Right lobe of liver (tissue), 6 donors: Measurements from ENCODE around the gene NDUFAB1. TPM values are rescaled to one million over a fixed set of nuclear protein-coding genes. Genes with fewer than 3 reads are reported as not detected.
A peak's percentile ranks its signal among the peaks of the same experiment; 100 is the strongest.

Source experiments
- ATAC-seq, 4 donors: fragments of 200-7000 bp; cut with Tn5 transposase; one replicate each; pipeline ENCODE4 v1.9.1; 2020; ENCODE audit warnings: mild to moderate bottlenecking in 4 of 4, moderate library complexity in 4 of 4
- DNase-seq, 3 donors: peaks; one replicate each; pipeline ENCODE4 v3.0.0-alpha.2; 2020
- H3K27ac ChIP-seq, 3 donors: fragments of 200-600 bp; one replicate each; pipeline ENCODE4 v1.8.0; 2022
- H3K27me3 ChIP-seq, 2 donors: fragments of 200-600 bp; one replicate each; pipeline ENCODE4 v1.8.0; 2022
- H3K36me3 ChIP-seq, 4 donors: fragments of 200-600 bp; sonication (generic) in 1 of 4; one replicate each; pipeline versions ENCODE4 v1.5.1 to v1.8.0; 2017 to 2022; ENCODE audit warnings: control low read depth in 1 of 4
- H3K4me1 ChIP-seq, 4 donors: fragments of 200-600 bp; sonication (generic) in 1 of 4; one replicate each; pipeline versions ENCODE4 v1.5.1 to v1.8.0; 2017 to 2022; ENCODE audit warnings: control low read depth in 1 of 4
- H3K4me3 ChIP-seq, 3 donors: fragments of 200-600 bp; one replicate each; pipeline ENCODE4 v1.8.0; 2022
- H3K9me3 ChIP-seq, 4 donors: fragments of 200-600 bp; sonication (generic) in 1 of 4; one replicate each; pipeline versions ENCODE4 v1.5.1 to v1.8.0; 2017 to 2022; ENCODE audit warnings: control low read depth in 1 of 4
- POLR2A ChIP-seq: fragments of 450-650 bp; IDR thresholded peaks from one replicate; pipeline ENCODE4 v1.6.1; 2017; ENCODE audit warnings: antibody characterized with exemption, mild to moderate bottlenecking
- WGBS: methylation state at CpG from one replicate; pipeline ENCODE4 v1.1.6; 2018; ENCODE audit warnings: low coverage, low lambda C conversion rate; ENCODE audit not compliant: insufficient coverage; ENCODE audit errors: missing lambda C conversion rate; 5-methylcytosine and 5-hydroxymethylcytosine counted together
- intact Hi-C, 2 donors: fragments of 100-400 bp; cut with DNase I; formaldehyde crosslinking; loops; one replicate each; pipeline versions ENCODE4 v1.11.2 to v1.14.1; 2022
- total RNA-seq, 6 experiments: library from RNA; depleted of rRNA in 2 of 6; stranded (reverse); fragments of >200 nt in 2 of 6; fragmentation: NEBNext Ultra II Directional in 3 of 6; extraction: Animal tissue kit (Norgen Biotek cat#: 25700) in 3 of 6; gene quantifications; one replicate each; pipeline versions ENCODE4 v1.1.0 to v1.2.4, GENCODE V29; 2016 to 2023
- TF ChIP-seq, protein P1 (sequence below), 4 donors: fragments of 200-600 bp in 3 of 4; fragments of 450-650 bp in 1 of 4; IDR thresholded peaks; one replicate each; pipeline versions ENCODE4 v1.5.1 to v1.8.0; 2016 to 2022; ENCODE audit warnings: antibody characterized with exemption in 4 of 4, mild to moderate bottlenecking in 2 of 4
- donor health status: DM: no; HTN: yes; CAD: no.
- donor health status: DM: no; HTN: no; CAD: no.
- donor health status: DM: no; HTN: no; CAD: no.
- donor health status: DM: no; HTN: yes; CAD: no.
- donor health status: DM: no; HTN: yes; CAD: no.

NDUFAB1 gene
- total RNA-seq, 6 experiments from 2014 or later = 53.9 to 87.3 (median 63.9) TPM

DNA sequence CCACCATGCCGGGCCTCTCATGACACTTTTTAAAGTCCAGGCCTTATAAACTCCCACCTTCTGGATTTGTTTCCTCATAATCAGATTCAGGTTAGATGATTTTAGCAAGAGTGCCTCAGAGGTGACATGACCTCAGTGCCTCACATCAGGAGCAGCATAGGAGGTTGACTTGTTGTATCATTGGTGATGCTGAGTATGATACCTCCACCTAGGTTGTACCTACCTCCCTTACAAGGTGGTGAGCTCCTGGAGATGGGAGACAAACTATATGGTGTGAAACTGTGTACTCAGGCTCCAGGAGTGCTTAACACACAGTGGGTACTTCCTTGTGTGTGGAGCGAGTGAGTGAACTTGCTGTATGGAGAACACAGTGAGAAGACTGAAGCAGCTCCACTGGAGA lies 18.6 kb downstream of the NDUFAB1 start:
- Histone ChIP-seq H3K4me3 (no peak overlapping the region), H3K9me3 (no peaks in the 10 kb centered on the region), H3K27ac (no peak overlapping the region), H3K4me1 (no peaks in the 10 kb centered on the region), H3K36me3 (peaks cover 0 to 32% (median 9%) of the 10 kb centered on the region in 4 donors), H3K27me3 (no peaks in the 10 kb centered on the region)
- 83% methylated on average over 1 of the region's 2 CpGs for WGBS
- no peak for DNase-seq
- peak in 1 of 4 donors; percentile 9 for ATAC-seq
- no peak for TF ChIP-seq POLR2A
- TF ChIP-seq, protein P1, sequence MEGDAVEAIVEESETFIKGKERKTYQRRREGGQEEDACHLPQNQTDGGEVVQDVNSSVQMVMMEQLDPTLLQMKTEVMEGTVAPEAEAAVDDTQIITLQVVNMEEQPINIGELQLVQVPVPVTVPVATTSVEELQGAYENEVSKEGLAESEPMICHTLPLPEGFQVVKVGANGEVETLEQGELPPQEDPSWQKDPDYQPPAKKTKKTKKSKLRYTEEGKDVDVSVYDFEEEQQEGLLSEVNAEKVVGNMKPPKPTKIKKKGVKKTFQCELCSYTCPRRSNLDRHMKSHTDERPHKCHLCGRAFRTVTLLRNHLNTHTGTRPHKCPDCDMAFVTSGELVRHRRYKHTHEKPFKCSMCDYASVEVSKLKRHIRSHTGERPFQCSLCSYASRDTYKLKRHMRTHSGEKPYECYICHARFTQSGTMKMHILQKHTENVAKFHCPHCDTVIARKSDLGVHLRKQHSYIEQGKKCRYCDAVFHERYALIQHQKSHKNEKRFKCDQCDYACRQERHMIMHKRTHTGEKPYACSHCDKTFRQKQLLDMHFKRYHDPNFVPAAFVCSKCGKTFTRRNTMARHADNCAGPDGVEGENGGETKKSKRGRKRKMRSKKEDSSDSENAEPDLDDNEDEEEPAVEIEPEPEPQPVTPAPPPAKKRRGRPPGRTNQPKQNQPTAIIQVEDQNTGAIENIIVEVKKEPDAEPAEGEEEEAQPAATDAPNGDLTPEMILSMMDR (IDR thresholded peaks at IDR 0.05) = no peak
- intact Hi-C loops = no loop called here

DNA sequence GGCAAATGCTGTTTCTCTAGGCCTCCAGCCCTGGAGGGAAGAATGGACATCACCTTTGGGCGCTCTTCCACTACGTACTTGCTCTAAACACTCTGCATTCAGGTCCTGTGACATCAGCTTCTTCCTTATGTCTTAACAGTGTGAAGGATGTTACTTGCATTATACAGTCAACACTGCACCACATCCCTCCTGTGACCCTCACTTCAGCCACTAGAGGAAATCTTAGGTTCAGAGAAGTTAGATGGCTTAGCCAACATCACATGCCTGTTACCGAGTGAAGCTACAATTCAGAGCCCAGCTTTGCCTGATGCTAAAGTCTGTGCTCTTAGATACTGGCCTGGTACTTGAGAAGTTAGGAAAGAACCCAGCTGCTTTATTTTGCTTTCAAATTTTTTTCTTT lies 20.3 kb downstream of the NDUFAB1 start:
- Histone ChIP-seq H3K4me3 (no peak overlapping the region), H3K4me1 (no peaks in the 10 kb centered on the region), H3K9me3 (no peaks in the 10 kb centered on the region), H3K36me3 (peaks cover 0 to 30% (median 10%) of the 10 kb centered on the region in 4 donors), H3K27me3 (no peaks in the 10 kb centered on the region), H3K27ac (no peak overlapping the region)
- intact Hi-C loops = no loop called here
- ATAC-seq = no peak
- no peak for DNase-seq
- 91% methylated on average over 2 of the region's 3 CpGs for WGBS
- TF ChIP-seq, protein P1 (IDR thresholded peaks at IDR 0.05) = no peak
- no peak for TF ChIP-seq POLR2A

DNA sequence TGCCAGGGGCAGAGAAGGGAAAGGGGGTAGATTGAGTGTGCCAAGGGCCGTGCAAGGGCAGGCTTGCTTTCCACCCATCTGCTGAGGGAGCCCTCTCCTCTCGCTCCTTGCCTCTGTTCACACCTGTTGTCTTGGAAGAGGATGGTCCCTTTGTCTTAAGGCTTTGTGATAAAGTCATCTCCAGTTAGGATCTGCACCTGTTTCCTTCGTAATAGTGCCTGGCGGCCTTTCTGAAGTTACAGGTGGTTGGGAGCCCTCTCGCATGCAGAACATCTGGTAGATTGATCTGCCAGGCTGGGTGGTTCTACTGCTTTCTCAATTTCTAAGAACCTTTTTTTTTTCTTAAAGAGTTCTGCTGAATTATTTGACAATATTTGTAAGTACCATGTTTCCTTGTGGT lies 22.3 kb downstream of the NDUFAB1 start:
- no peak overlapping the region for H3K4me3 ChIP-seq
- intact Hi-C loops = no loop called here
- H3K27me3 ChIP-seq = no peaks in the 10 kb centered on the region
- H3K4me1 ChIP-seq = no peaks in the 10 kb centered on the region
- WGBS = 83% methylated on average over 4 of the region's 5 CpGs
- TF ChIP-seq, protein P1 (IDR thresholded peaks at IDR 0.05) = no peak
- no peak for TF ChIP-seq POLR2A
- no peaks in the 10 kb centered on the region for H3K9me3 ChIP-seq
- H3K27ac ChIP-seq = no peak overlapping the region
- H3K36me3 ChIP-seq = peaks cover 0 to 39% (median 11%) of the 10 kb centered on the region in 4 donors
- ATAC-seq (no peak), DNase-seq (no peak)

DNA sequence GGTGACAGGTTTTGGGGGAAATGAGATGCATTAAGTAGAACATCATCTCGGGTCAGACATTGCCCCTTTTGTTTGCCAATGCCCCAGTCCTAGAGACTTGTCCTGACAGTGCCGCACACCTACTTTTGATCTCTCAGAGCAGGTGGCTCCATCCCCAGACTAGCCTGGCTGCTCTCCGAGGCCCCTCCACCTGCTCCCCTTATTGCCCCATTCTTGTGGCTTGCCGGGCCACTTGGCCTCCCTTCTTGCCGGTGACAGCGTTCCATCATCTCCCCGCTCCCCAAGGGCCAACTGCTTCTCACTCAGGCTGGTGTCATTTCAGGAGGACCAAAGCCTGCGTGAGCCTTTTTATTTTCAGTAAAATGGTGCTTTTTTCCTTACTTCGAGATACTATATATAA lies 23.7 kb downstream of the NDUFAB1 start:
- Histone ChIP-seq H3K4me3 (no peak overlapping the region), H3K27me3 (no peaks in the 10 kb centered on the region), H3K9me3 (no peaks in the 10 kb centered on the region), H3K27ac (no peak overlapping the region), H3K36me3 (peaks cover 0 to 54% (median 16%) of the 10 kb centered on the region in 4 donors), H3K4me1 (no peaks in the 10 kb centered on the region)
- no peak for DNase-seq
- no peak for ATAC-seq
- intact Hi-C loops = no loop called here
- TF ChIP-seq POLR2A = no peak
- TF ChIP-seq, protein P1 (IDR thresholded peaks at IDR 0.05) = no peak
- 96% methylated on average over 7 of the region's 9 CpGs for WGBS

DNA sequence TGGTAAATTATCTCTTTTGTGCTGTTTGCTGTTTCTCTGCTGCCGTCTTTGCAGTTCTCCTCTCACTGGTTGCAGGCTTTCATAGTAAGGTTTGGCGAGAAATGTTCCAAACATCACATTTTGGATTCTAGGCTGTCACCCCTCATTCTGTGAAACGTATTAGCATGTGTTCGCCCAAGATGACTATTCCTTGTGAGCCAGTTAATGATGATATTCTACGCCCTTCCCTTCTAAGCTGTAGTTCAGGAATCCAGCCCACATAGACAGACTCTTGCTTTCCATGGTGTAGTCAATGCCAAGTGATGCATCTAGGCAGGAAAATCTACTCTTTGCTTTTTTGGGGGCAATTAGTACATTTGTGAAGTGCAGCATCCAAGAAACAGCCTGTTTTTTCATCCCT lies 24.2 kb downstream of the NDUFAB1 start:
- Histone ChIP-seq H3K36me3 (peaks cover 3 to 59% (median 21%) of the 10 kb centered on the region in 4 donors), H3K4me1 (no peaks in the 10 kb centered on the region), H3K4me3 (no peak overlapping the region), H3K27ac (no peak overlapping the region), H3K9me3 (no peaks in the 10 kb centered on the region), H3K27me3 (no peaks in the 10 kb centered on the region)
- DNase-seq (no peak), ATAC-seq (no peak)
- intact Hi-C loops = no loop called here
- WGBS = 100% methylated on average over 3 of the region's 5 CpGs
- TF ChIP-seq POLR2A = no peak
- TF ChIP-seq, protein P1 (IDR thresholded peaks at IDR 0.05) = no peak
